Activated CD8-positive, alpha-beta memory T cell treated with anti-CD3 and anti-CD28 coated beads, Interleukin-2, amount 50 U/mL, for 48 hours (primary cell): ENCODE results near the gene VPS13C.
"Not testable (repeated sequence)": the region's sequence is repeated elsewhere in the genome, so short reads cannot be mapped to it uniquely, and the experiment has no call there.

Source experiments
- DNase-seq: peaks from one replicate; pipeline ENCODE4 v3.0.0-alpha.2; 2020

Gene VPS13C

DNA sequence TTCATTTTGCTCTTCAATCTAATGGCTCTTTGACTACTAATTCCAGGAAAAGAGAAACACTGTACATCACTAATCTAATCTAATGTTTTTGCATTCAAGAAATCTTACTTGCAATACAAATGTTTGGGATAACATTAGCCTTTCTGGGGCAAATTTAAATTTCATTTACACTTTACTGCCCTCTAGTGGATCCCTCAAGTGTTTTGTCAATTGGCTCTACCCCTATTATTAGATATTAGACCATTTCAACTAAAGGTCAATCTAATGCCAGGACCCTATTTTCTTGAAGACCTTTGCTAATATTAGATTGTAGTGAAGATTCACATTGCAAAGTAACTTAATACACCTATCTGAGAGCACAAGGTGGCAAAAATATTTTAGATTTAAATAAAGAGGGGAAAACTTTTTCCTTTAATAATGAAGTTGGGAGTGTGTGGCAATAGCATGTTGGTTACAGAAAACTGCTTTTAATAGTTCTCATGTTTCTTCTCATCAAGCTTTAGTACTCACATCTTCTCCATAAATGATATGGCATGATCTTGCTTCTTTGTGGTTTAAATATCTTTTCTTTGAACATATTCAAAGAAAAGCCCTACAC is 11.6 kb upstream of the VPS13C start:
- DNase-seq, result no peak

- no peak for DNase-seq
These were observed 9.3 kb upstream of the VPS13C start for GRCh38 chr15:62069551-62069950.

DNA sequence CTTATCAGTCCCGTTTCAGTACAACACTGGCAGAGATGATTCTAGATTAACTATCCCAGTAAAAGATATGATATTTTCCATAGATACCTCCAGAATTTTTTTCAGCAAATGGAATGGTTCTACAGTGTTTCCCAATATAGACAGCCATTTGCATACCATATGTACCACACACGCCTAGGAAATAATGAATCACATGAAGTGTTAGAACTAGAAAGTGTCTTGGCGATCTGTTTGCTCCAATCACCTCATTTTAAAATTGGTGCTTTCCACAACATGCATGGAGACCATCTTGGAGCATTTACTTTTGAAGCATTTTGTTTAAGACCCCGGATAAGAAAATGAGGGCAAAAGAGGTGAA is 8.5 kb upstream of the VPS13C start:
- no peak for DNase-seq

GRCh38 chr15:62068071-62068809 is 8.0 kb upstream of the VPS13C start:
- DNase-seq, result peak; percentile 60

- peak; percentile 66 for DNase-seq
These were observed 7.3 kb upstream of the VPS13C start for GRCh38 chr15:62067448-62068044.

- DNase-seq, result peak; percentile 81
These were observed 6.6 kb upstream of the VPS13C start, which contains the start of gene C2CD4A for GRCh38 chr15:62066663-62067447. Gene C2CD4A, plus strand, starts transcription at chr15:62066977. Its CDS starts 637 bp downstream, at chr15:62067614.

- no peak for DNase-seq
These were observed 3.8 kb upstream of the VPS13C start for GRCh38 chr15:62063825-62064635.

- DNase-seq, result no peak
These were observed 641 bp upstream of the VPS13C start for GRCh38 chr15:62060896-62061280.

DNA sequence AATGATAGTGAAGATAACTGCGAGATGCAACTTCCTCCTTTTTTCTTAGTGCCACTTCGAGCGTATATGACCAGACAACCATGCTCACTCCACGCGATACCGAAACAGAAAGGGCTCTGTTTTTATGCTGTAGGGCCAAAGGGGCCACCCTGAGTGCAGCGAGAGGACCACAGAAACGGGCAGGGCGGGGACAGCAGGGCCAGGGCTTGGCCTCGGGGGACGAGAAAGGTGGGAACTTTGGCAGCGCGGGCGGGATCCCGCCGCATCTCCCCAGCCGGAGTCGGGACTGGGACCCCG is 483 bp downstream of the VPS13C start:
- DNase-seq, result peak; percentile 80

DNA sequence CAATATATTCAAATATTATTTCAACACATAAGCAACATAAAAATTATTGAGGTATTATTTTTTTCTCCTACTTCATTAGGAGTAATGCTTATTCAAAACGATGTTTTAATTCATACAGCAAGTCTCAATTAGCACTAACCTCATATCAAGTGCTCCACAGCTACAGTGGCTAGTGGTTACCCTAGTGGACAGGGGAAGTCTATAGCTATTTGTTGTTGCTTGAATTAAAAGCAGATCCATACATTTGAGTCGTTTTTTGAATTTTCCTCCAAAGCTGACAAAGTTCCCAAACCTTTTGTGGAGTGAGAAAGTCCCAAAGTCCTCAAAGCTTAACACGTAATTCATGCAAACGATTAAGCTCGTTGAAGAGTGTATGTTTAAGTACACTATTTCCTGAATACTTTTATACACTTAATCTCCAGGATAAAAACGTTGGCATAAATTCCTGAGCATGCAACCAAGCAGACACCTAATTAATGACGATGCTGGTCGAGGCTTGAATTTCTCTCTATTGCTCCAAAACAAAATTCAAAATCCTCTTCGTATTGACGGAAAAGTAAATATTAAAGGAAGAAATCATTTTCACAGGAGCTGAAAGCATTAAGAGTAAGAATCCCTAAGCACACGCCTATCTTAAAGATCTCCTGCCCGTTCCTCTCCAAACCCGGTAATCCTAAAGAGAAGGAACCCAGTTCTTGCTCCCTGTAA is 985 bp downstream of the VPS13C start:
- DNase-seq, result no peak

- no peak for DNase-seq
These were observed 1.8 kb downstream of the VPS13C start for GRCh38 chr15:62058327-62059028.

GRCh38 chr15:62057341-62057980 is 2.8 kb downstream of the VPS13C start:
- DNase-seq, result no peak

GRCh38 chr15:62054979-62055378 is 5.3 kb downstream of the VPS13C start:
- DNase-seq, result no peak

GRCh38 chr15:62053439-62054085 is 6.7 kb downstream of the VPS13C start:
- no peak for DNase-seq

DNA sequence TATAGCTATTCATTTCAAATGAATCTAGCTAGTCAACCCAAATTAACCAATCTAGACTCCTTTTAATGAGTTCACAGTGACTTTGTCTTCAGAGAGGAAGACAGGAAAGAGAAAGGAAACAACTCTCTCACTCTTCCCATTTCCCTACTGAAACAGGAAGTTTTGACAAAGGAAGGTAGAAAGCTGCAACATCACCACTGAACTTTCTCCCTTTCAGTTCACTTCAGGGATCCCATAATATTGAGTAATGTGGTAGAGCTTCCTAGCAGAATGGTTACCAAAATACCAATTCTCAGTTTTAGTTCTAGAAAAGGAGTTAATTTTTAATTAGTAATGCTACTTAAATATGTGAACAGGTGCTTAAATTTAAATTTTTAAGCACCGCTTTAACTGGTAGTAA is 7.5 kb downstream of the VPS13C start:
- no peak for DNase-seq

DNA sequence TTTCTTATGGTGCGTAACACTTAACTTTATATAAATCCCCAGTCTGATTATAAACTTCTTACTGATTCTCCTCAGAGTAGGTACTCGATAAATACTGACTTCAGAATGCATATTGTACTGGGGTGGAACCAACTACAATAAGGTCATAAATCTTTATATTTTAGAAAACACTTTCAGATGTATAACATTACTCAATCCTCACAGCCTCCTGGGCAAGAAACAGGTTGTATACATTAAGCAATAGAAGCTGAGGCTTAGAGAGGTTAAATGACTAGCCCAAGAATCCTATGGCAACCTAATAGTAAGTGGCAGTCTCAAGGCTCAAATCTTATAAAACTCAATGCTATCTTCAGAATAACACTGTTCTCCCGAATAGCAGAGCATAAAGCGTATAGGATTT is 9.1 kb downstream of the VPS13C start:
- no peak for DNase-seq

DNA sequence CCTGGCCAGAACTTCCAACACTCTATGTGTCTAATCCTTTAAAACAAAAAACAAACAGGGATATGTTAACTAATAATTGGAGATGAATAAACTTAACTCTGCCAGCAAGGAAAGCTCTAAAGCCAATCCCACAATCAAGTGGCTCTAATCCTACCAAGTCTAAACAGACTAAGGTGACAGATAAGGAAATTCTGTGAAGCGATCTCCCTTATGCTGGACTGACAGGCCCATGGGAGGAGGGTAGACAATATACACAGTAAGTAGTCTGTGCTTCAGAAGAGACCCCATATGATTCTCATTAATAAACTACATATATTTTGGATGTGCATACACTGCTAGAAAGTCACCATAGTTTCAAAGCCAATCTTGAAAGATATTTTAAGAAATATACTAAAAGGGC is 10.1 kb downstream of the VPS13C start:
- no peak for DNase-seq

DNA sequence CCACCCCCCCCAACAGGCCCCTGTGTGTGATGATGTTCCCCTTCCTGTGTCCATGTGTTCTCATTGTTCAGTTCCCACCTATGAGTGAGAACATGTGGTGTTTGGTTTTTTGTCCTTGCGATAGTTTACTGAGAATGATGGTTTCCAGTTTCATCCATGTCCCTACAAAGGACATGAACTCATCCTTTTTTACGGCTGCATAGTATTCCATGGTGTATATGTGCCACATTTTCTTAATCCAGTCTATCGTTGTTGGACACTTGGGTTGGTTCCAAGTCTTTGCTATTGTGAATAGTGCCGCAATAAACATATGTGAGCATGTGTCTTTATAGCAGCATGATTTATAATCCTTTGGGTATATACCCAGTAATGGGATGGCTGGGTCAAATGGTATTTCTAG is 12.0 kb downstream of the VPS13C start:
- not testable (repeated sequence) for DNase-seq

- DNase-seq, result no peak
These were observed 12.9 kb downstream of the VPS13C start for GRCh38 chr15:62047282-62047827.

DNA sequence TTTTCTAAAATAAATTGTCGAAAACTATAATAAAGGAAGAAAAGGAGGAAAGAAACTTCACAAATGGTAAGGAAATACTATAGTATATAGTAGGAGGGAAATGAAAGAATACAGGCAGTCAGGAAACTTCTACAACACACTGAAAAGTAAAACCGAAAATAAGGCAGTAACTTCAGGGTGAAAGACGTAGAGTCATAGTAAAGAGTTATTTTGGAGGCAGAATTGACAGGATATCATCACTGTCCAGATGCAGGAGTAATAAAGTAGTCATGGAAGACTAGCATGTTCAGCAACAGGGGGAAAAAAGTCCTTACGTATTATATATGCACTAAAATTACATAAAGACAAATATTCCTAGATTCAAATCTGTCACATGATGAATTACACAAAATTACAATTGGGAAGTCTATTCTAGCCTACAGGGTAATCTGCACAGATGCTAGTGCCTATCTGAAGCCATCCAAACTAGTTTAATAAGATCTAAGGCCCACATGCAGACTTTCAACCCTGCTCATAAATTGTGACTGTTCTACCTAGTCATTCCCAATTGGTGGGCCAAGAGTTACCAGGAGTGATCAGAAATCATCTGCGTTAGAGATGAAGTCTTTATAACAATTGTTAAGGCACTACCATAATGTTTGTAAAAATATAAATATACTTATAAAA is 14.0 kb downstream of the VPS13C start:
- no peak for DNase-seq
